ENCODE data around the gene CNPPD1.
"Not testable (repeated sequence)": the region's sequence is repeated elsewhere in the genome, so short reads cannot be mapped to it uniquely, and the experiment has no call there.

CNPPD1 gene

DNA sequence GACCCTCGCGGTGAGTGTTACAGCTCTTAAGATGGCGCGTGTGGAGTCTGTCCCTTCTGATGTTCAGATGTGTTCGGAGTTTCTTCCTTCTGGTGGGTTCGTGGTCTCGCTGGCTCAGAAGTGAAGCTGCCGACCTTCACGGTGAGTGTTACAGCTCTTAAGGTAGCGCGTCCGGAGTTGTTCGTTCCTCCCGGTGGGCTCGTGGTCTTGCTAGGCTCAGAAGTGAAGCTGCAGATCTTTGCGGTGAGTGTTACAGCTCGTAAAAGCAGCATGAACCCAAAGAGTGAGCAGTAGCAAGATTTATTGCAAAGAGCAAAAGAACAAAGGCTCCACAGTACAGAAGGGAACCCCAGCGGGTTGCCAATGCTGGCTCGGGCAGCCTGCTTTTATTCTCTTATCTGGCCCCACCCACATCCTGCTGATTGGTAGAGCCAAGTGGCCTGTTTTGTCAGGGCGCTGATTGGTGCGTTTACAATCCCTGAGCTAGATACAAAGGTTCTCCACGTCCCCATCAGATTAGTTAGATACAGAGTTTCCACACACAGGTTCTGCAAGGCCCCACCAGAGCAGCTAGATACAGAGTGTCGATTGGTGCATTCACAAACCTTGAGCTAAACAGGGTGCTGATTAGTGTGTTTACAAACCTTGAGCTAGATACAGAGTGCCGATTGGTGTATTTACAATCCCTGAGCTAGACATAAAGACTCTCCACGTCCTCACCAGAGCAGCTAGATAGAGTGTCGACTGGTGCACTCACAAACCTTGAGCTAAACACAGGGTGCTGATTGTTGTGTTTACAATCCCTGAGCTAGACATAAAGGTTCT, 24.0 kb upstream of the CNPPD1 start:
- not testable (repeated sequence) for H3K4ac ChIP-seq (ENCODE audit: low read depth, low read length); DNase-seq; H2BK15ac ChIP-seq (replicated peaks; ENCODE audit: low read depth); H3K79me1 ChIP-seq (ENCODE audit: low read length); H3K4me1 ChIP-seq (ENCODE audit: control insufficient read depth, low read depth, low read length); H3K79me2 ChIP-seq (ENCODE audit: control insufficient read depth, insufficient read depth, low read length); H3K4me3 ChIP-seq (ENCODE audit: low read length); H2BK120ac ChIP-seq (ENCODE audit: low read depth, low read length); H3K36me3 ChIP-seq (ENCODE audit: control insufficient read depth, insufficient read depth, low read length); H3K9ac ChIP-seq (ENCODE audit: low read length); H4K8ac ChIP-seq (ENCODE audit: low read depth, low read length); H4K5ac ChIP-seq (ENCODE audit: low read length); H2AK5ac ChIP-seq (ENCODE audit: low read length); H3K27me3 ChIP-seq (ENCODE audit: insufficient read depth, low read length, poor library complexity); H3K18ac ChIP-seq (ENCODE audit: low read length); H3K56ac ChIP-seq (ENCODE audit: low read length); H3K4me2 ChIP-seq (ENCODE audit: low read length); H3K27ac ChIP-seq (ENCODE audit: low read depth, low read length); H2BK5ac ChIP-seq (ENCODE audit: low read length); H3K23ac ChIP-seq (ENCODE audit: low read length)
- WGBS (ENCODE audit: extremely low coverage, insufficient coverage, low lambda C conversion rate), result no CpG with 5 or more reads among the region's 26 CpGs

DNA sequence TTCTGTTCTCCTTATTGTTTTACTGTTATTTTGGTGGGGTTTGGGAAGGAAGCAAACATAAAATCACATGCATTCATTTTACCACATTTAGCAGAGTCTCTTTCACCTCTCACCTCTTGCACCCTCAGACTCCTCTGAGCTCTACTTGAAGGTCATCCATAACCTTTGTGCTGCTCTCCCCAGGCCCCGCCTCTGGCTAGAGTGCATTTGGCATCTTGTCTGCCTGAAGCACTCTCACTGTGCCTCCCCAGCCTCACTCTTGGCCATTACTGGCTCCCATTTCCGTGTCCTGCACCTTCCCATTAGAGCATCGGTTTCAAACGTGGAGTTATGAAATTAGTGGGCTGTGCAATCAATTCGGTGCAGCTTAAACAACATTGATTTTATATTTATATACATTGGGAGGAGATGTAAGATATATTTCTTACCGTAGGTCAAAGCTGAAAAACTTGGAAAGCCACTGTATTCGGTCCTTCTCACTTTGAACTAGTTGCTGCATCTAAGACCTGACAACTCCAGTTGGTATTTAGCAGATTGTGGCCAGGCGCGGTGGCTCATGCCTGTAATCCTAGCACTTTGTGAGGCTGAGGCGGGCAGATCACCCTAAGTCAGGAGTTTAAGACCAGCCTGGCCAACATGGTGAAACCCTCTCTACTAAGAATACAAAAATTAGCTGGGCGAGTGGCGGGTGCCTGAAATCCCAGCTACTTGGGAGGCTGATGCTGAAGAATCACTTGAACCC, 22.9 kb upstream of the CNPPD1 start:
- no CpG with 5 or more reads among the region's 12 CpGs for WGBS (ENCODE audit: extremely low coverage, insufficient coverage, low lambda C conversion rate)

DNA sequence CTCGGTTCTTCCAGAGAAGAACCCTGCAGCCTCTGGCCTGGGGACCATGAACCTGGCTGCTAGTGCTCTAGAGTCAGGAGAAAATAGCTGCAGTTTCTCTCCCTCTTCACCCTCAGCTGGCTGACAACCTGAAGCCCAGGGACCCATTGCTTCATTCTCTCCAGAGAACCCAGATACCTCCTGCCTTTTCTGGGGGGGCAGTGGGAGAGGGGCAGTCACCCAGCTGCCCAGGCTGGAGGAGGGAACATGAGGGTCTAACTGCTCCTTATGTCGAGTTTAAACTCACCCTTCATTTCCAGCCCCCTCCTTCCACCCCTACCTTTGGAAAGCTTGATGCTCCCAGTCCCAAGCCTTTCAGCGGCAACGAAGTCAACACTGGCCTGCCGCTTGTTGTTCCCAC, 22.2 kb upstream of the CNPPD1 start:
- Histone ChIP-seq H3K23ac (ENCODE audit: low read length) (no peak overlapping the region), H3K4me1 (ENCODE audit: control insufficient read depth, low read depth, low read length) (no peaks in the 10 kb centered on the region), H3K56ac (ENCODE audit: low read length) (no peak overlapping the region), H3K79me1 (ENCODE audit: low read length) (no peaks in the 10 kb centered on the region), H3K27ac (ENCODE audit: low read depth, low read length) (no peak overlapping the region), H2BK120ac (ENCODE audit: low read depth, low read length) (no peak overlapping the region), H3K4me3 (ENCODE audit: low read length) (no peak overlapping the region), H3K18ac (ENCODE audit: low read length) (no peak overlapping the region), H2AK5ac (ENCODE audit: low read length) (no peak overlapping the region), H2BK15ac (replicated peaks; ENCODE audit: low read depth) (no peak overlapping the region), H3K4me2 (ENCODE audit: low read length) (no peak overlapping the region), H4K5ac (ENCODE audit: low read length) (no peak overlapping the region), H3K79me2 (ENCODE audit: control insufficient read depth, insufficient read depth, low read length) (no peaks in the 10 kb centered on the region), H4K8ac (ENCODE audit: low read depth, low read length) (no peak overlapping the region), H3K4ac (ENCODE audit: low read depth, low read length) (no peak overlapping the region), H3K9ac (ENCODE audit: low read length) (no peak overlapping the region), H3K27me3 (ENCODE audit: insufficient read depth, low read length, poor library complexity) (no peaks in the 10 kb centered on the region), H3K36me3 (ENCODE audit: control insufficient read depth, insufficient read depth, low read length) (no peaks in the 10 kb centered on the region), H2BK5ac (ENCODE audit: low read length) (no peak overlapping the region)
- no CpG with 5 or more reads among the region's 5 CpGs for WGBS (ENCODE audit: extremely low coverage, insufficient coverage, low lambda C conversion rate)
- DNase-seq, result no peak

More for the DNA sequence above, 22.9 kb upstream of the CNPPD1 start:
- no peak overlapping the region for H3K9ac ChIP-seq (ENCODE audit: low read length)
- H2AK5ac ChIP-seq (ENCODE audit: low read length), result no peak overlapping the region
- H2BK15ac ChIP-seq (replicated peaks; ENCODE audit: low read depth), result no peak overlapping the region
- no peak overlapping the region for H3K56ac ChIP-seq (ENCODE audit: low read length)
- no peak overlapping the region for H3K4me2 ChIP-seq (ENCODE audit: low read length)
- DNase-seq, result no peak
- no peak overlapping the region for H2BK5ac ChIP-seq (ENCODE audit: low read length)
- no peak overlapping the region for H4K8ac ChIP-seq (ENCODE audit: low read depth, low read length)
- H2BK120ac ChIP-seq (ENCODE audit: low read depth, low read length), result no peak overlapping the region
- H3K79me1 ChIP-seq (ENCODE audit: low read length), result no peaks in the 10 kb centered on the region
- H3K4me3 ChIP-seq (ENCODE audit: low read length), result no peak overlapping the region
- no peak overlapping the region for H4K5ac ChIP-seq (ENCODE audit: low read length)
- H3K27ac ChIP-seq (ENCODE audit: low read depth, low read length), result no peak overlapping the region
- no peaks in the 10 kb centered on the region for H3K79me2 ChIP-seq (ENCODE audit: control insufficient read depth, insufficient read depth, low read length)
- no peaks in the 10 kb centered on the region for H3K4me1 ChIP-seq (ENCODE audit: control insufficient read depth, low read depth, low read length)
- H3K27me3 ChIP-seq (ENCODE audit: insufficient read depth, low read length, poor library complexity), result no peaks in the 10 kb centered on the region
- H3K18ac ChIP-seq (ENCODE audit: low read length), result no peak overlapping the region
- H3K36me3 ChIP-seq (ENCODE audit: control insufficient read depth, insufficient read depth, low read length), result no peaks in the 10 kb centered on the region
- H3K23ac ChIP-seq (ENCODE audit: low read length), result no peak overlapping the region
- H3K4ac ChIP-seq (ENCODE audit: low read depth, low read length), result no peak overlapping the region

DNA sequence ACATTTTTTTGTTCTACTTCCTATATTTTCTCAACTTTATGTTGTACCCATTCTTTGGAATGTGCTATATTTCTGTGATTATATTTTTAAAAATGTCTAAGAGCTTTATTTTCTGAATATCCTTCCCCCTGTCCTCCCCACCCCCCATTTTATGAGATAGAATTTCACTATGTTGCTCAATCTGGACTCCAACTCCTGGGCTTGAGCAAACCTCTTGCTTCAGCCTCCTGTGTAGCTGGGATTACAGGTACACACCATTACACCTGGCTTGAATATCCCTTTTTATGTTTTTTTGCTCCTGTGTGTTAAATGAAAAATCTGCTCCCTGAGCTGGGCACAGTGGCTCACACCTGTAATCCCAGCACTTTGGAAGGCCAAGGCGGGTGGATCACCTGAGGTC, 20.7 kb upstream of the CNPPD1 start:
- Histone ChIP-seq H3K56ac (ENCODE audit: low read length) (no peak overlapping the region), H3K4me2 (ENCODE audit: low read length) (no peak overlapping the region), H3K27ac (ENCODE audit: low read depth, low read length) (no peak overlapping the region), H3K18ac (ENCODE audit: low read length) (no peak overlapping the region), H3K27me3 (ENCODE audit: insufficient read depth, low read length, poor library complexity) (no peaks in the 10 kb centered on the region), H3K23ac (ENCODE audit: low read length) (no peak overlapping the region), H3K9ac (ENCODE audit: low read length) (no peak overlapping the region), H2BK5ac (ENCODE audit: low read length) (no peak overlapping the region), H2AK5ac (ENCODE audit: low read length) (no peak overlapping the region), H4K8ac (ENCODE audit: low read depth, low read length) (no peak overlapping the region), H3K4me1 (ENCODE audit: control insufficient read depth, low read depth, low read length) (no peaks in the 10 kb centered on the region), H3K4me3 (ENCODE audit: low read length) (no peak overlapping the region), H3K79me1 (ENCODE audit: low read length) (no peaks in the 10 kb centered on the region), H3K4ac (ENCODE audit: low read depth, low read length) (no peak overlapping the region), H2BK15ac (replicated peaks; ENCODE audit: low read depth) (no peak overlapping the region), H3K79me2 (ENCODE audit: control insufficient read depth, insufficient read depth, low read length) (no peaks in the 10 kb centered on the region), H4K5ac (ENCODE audit: low read length) (no peak overlapping the region), H2BK120ac (ENCODE audit: low read depth, low read length) (no peak overlapping the region), H3K36me3 (ENCODE audit: control insufficient read depth, insufficient read depth, low read length) (no peaks in the 10 kb centered on the region)
- no CpG with 5 or more reads among the region's 1 CpG for WGBS (ENCODE audit: extremely low coverage, insufficient coverage, low lambda C conversion rate)
- DNase-seq, result no peak

DNA sequence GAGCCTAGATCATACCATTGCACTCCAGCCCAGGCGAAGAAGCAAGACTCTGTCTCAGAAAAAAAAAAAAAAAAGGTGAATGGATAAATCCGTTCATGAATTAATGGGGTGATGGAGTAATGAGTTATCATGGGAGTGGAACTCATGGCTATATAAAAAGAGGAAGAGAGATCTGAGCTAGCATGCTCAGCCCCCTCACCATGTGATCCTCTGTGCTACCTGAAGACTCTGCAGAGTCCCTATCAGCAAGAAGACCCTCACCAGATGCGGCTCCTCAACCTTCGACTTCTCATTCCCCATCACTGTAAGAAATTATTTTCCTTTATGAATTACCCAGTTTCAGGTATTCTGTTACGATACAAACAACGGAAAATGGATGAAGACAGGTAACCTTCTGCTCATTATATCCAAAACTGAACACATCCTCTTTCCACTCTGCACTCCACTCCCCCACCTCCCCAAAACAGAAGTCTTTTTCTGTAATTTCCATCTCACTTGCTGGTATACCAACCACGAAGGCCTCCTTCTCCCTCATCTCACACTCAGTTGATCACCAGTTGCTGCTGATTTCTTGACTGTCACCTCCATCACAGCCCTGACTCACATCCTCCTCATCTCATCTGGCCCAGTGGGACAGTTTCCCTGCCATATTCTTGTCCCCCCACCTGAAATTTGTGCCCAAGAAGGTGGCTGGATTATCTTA, 10.2 kb upstream of the CNPPD1 start:
- Histone ChIP-seq H3K23ac (ENCODE audit: low read length) (no peak overlapping the region), H2BK15ac (replicated peaks; ENCODE audit: low read depth) (no peak overlapping the region), H3K18ac (ENCODE audit: low read length) (no peak overlapping the region), H3K4me2 (ENCODE audit: low read length) (no peak overlapping the region), H3K4me1 (ENCODE audit: control insufficient read depth, low read depth, low read length) (no peaks in the 10 kb centered on the region), H2BK120ac (ENCODE audit: low read depth, low read length) (no peak overlapping the region), H4K5ac (ENCODE audit: low read length) (no peak overlapping the region), H3K27ac (ENCODE audit: low read depth, low read length) (no peak overlapping the region), H2AK5ac (ENCODE audit: low read length) (no peak overlapping the region), H3K79me2 (ENCODE audit: control insufficient read depth, insufficient read depth, low read length) (no peaks in the 10 kb centered on the region), H3K4ac (ENCODE audit: low read depth, low read length) (no peak overlapping the region), H4K8ac (ENCODE audit: low read depth, low read length) (no peak overlapping the region), H2BK5ac (ENCODE audit: low read length) (no peak overlapping the region), H3K9ac (ENCODE audit: low read length) (no peak overlapping the region), H3K36me3 (ENCODE audit: control insufficient read depth, insufficient read depth, low read length) (peaks cover 4% of the 10 kb centered on the region), H3K79me1 (ENCODE audit: low read length) (no peaks in the 10 kb centered on the region), H3K56ac (ENCODE audit: low read length) (no peak overlapping the region), H3K27me3 (ENCODE audit: insufficient read depth, low read length, poor library complexity) (no peaks in the 10 kb centered on the region), H3K4me3 (ENCODE audit: low read length) (no peak overlapping the region)
- no CpG with 5 or more reads among the region's 7 CpGs for WGBS (ENCODE audit: extremely low coverage, insufficient coverage, low lambda C conversion rate)
- DNase-seq, result no peak

Measured in mesendoderm (in vitro differentiated cells).